Subcutaneous adipose tissue (tissue), 4 donors: ENCODE measurements around the gene RNF186. TPM values are rescaled to one million over a fixed set of nuclear protein-coding genes. Genes with fewer than 3 reads are reported as not detected.

Experiments
- total RNA-seq, 4 donors: library from RNA; depleted of rRNA; stranded (reverse); fragments of >200 nt; gene quantifications; one replicate each; pipeline ENCODE4 v1.1.0, GENCODE V29; 2016
- TF ChIP-seq, protein P1 (sequence below): fragments of 450-650 bp; IDR thresholded peaks from one replicate; pipeline ENCODE4 v1.5.1; 2016; ENCODE audit warnings: low read depth, mild to moderate bottlenecking, control low read depth, antibody characterized with exemption, moderate library complexity

Gene RNF186
- total RNA-seq, 4 donors from 2014 or later: not detected

DNA sequence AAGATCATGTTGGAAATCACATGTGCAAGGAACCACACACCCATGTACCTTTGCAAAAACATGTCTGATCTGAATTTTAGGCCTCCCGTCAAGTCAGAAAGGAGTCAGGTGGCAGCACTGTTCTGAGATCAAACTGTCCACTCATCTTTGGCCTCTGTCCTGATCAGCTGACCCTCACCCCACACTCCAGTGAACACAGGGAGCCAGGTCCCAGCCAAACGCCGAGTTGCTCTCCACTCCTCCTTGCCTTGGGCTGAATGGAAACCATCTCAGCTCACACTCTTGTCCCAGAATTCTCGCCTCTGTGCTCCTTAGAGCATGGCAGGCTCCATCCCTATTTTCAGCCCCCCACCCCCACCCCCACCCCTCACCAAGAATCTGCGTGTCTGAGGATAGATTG, 4.6 kb upstream of the RNF186 start:
- TF ChIP-seq, protein P1, sequence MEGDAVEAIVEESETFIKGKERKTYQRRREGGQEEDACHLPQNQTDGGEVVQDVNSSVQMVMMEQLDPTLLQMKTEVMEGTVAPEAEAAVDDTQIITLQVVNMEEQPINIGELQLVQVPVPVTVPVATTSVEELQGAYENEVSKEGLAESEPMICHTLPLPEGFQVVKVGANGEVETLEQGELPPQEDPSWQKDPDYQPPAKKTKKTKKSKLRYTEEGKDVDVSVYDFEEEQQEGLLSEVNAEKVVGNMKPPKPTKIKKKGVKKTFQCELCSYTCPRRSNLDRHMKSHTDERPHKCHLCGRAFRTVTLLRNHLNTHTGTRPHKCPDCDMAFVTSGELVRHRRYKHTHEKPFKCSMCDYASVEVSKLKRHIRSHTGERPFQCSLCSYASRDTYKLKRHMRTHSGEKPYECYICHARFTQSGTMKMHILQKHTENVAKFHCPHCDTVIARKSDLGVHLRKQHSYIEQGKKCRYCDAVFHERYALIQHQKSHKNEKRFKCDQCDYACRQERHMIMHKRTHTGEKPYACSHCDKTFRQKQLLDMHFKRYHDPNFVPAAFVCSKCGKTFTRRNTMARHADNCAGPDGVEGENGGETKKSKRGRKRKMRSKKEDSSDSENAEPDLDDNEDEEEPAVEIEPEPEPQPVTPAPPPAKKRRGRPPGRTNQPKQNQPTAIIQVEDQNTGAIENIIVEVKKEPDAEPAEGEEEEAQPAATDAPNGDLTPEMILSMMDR: no peak

- TF ChIP-seq, protein P1: no peak
Observed at GRCh38 chr1:19818324-19818723, 3.2 kb upstream of the RNF186 start.

DNA sequence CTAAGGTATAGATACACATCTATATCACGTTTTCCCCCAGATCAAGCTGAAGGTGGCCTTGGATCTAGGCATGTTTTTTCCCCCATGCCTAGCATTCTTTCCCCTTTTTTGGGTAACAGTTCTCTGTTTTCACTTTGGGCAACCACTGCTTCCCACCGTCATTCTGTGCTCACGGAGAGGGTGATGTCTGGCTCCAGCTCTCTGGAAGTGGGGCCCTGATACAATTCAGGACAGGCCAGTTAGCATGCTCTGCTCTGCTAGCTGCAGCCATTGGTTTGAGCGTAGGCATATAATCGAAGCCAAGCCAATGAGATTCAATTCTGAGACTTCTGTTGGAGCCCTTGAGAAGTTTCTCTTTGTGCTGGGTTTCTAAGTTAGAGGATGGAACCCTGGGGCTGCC, 2.1 kb upstream of the RNF186 start:
- TF ChIP-seq, protein P1: no peak

GRCh38 chr1:19815801-19816736, 986 bp upstream of the RNF186 start:
- TF ChIP-seq, protein P1: no peak

GRCh38 chr1:19814244-19814661, 830 bp downstream of the RNF186 start:
- TF ChIP-seq, protein P1: no peak

DNA sequence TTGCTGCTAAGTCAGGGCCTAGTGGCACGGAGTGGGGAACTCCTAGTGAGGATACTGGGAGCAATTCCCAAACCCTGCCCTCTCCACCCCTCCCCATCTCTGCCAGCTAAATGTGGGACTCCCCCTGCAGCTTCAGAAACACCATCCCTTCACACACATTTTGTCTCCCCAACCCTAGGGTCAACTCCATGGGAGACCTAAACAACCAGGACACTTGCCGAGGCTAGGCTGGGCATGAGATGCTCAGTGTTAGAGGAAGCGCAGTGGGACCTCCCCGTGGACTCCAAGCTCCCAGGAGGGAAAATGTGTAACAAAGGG, 1.5 kb downstream of the RNF186 start:
- TF ChIP-seq, protein P1: no peak

DNA sequence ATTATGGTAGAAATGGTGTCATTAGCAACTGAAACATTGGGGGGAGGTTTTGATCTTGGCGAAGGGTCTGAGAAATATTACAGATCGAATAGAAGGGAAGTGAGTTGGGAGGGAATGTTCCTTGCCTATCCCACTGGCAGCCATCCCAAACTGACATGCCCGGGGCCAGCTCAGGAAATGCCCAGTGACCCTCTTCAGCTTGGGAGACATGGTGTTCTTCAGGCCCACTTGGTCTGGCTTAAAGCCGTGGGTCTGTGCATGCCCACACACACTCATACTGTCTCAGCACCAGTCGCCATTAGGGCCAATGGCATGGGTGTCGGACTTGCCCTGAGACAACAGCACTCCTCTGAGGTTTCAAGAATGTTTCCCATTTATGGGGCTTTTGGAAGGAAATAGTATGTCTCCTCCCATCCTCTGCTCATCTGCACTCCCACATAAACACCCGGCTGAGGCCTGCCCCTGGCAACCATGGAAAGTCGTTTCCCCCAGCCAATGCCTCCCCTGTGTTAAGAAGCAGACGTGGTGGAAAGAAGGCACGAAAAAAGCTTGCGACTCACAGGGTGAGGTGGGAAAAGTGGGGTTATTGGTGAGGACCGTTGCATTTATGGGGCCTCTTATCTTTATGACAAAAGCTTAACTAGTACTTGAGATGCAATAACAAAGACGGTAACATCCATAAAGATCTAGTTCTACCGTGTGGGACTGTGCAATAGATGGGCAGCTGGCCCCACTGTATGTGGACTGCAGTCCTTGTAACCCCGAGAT, 2.0 kb downstream of the RNF186 start:
- TF ChIP-seq, protein P1: no peak
